ENCODE results near the gene ZNF385D.

Gene ZNF385D

GRCh38 chr3:21729331-21729730 is 21.7 kb downstream of the ZNF385D start (continued):
- no peak for TF ChIP-seq CREB5 (CRISPR knock-in tag; IDR thresholded peaks at IDR 0.05; ENCODE audit: low read depth)
- no peak for TF ChIP-seq OSR1 (CRISPR knock-in tag; IDR thresholded peaks at IDR 0.05)

GRCh38 chr3:21722768-21723167 is 28.2 kb downstream of the ZNF385D start:
- TF ChIP-seq CSDC2 (CRISPR knock-in tag; IDR thresholded peaks at IDR 0.05) (no peak), OSR1 (CRISPR knock-in tag; IDR thresholded peaks at IDR 0.05) (no peak), PATZ1 (CRISPR knock-in tag; IDR thresholded peaks at IDR 0.05; ENCODE audit: borderline replicate concordance) (no peak), TCF4 (CRISPR knock-in tag; IDR thresholded peaks at IDR 0.05; ENCODE audit: borderline replicate concordance) (no peak), ARNTL (CRISPR knock-in tag; IDR thresholded peaks at IDR 0.05; ENCODE audit: borderline replicate concordance, low read depth) (no peak), ZNF70 (CRISPR knock-in tag; IDR thresholded peaks at IDR 0.05) (no peak), ZC3H10 (CRISPR knock-in tag; IDR thresholded peaks at IDR 0.05) (no peak), SNAI2 (CRISPR knock-in tag; IDR thresholded peaks at IDR 0.05) (no peak), ZNF8 (CRISPR knock-in tag; IDR thresholded peaks at IDR 0.05) (no peak), ZFP3 (CRISPR knock-in tag; IDR thresholded peaks at IDR 0.05) (no peak), RARB (CRISPR knock-in tag; IDR thresholded peaks at IDR 0.05) (no peak), ISL1 (CRISPR knock-in tag; IDR thresholded peaks at IDR 0.05) (no peak), GLIS3 (CRISPR knock-in tag; IDR thresholded peaks at IDR 0.05) (no peak), CREB5 (CRISPR knock-in tag; IDR thresholded peaks at IDR 0.05; ENCODE audit: low read depth) (no peak), CSRNP3 (CRISPR knock-in tag; IDR thresholded peaks at IDR 0.05) (no peak), PPARA (CRISPR knock-in tag; IDR thresholded peaks at IDR 0.05; ENCODE audit: borderline replicate concordance) (no peak), TOX (CRISPR knock-in tag; IDR thresholded peaks at IDR 0.05; ENCODE audit: borderline replicate concordance) (no peak)
- ATAC-seq, result no peak

- ATAC-seq, result no peak
- no peak for TF ChIP-seq ZNF565 (CRISPR knock-in tag; conservative IDR thresholded peaks at IDR 0.05; ENCODE audit: low read depth)
- no peak for TF ChIP-seq ARNTL (CRISPR knock-in tag; IDR thresholded peaks at IDR 0.05; ENCODE audit: borderline replicate concordance, low read depth)
- no peak for TF ChIP-seq GLIS3 (CRISPR knock-in tag; IDR thresholded peaks at IDR 0.05)
- TF ChIP-seq POU6F1 (CRISPR knock-in tag; IDR thresholded peaks at IDR 0.05; ENCODE audit: borderline replicate concordance, low read depth), result no peak
- TF ChIP-seq RARB (CRISPR knock-in tag; IDR thresholded peaks at IDR 0.05), result no peak
Measured at GRCh38 chr3:21722301-21722700, 28.7 kb downstream of the ZNF385D start.

- no peak for ATAC-seq
- no peak for TF ChIP-seq ZNF8 (CRISPR knock-in tag; IDR thresholded peaks at IDR 0.05)
- TF ChIP-seq CREB5 (CRISPR knock-in tag; IDR thresholded peaks at IDR 0.05; ENCODE audit: low read depth), result no peak
- TF ChIP-seq TOX (CRISPR knock-in tag; IDR thresholded peaks at IDR 0.05; ENCODE audit: borderline replicate concordance), result no peak
- TF ChIP-seq TSHZ2 (CRISPR knock-in tag; IDR thresholded peaks at IDR 0.05), result no peak
- no peak for TF ChIP-seq BACH2 (CRISPR knock-in tag; IDR thresholded peaks at IDR 0.05; ENCODE audit: borderline replicate concordance)
- TF ChIP-seq ZNF70 (CRISPR knock-in tag; IDR thresholded peaks at IDR 0.05), result no peak
- no peak for TF ChIP-seq OSR1 (CRISPR knock-in tag; IDR thresholded peaks at IDR 0.05)
- TF ChIP-seq PPARA (CRISPR knock-in tag; IDR thresholded peaks at IDR 0.05; ENCODE audit: borderline replicate concordance), result no peak
- no peak for TF ChIP-seq CSRNP3 (CRISPR knock-in tag; IDR thresholded peaks at IDR 0.05)
Measured at GRCh38 chr3:21718943-21719591, 31.9 kb downstream of the ZNF385D start.

All from SK-N-SH treated with all-trans-retinoic acid at 6 μM for 48 hours (cell line).